K562 (cell line): ENCODE measurements around the gene SMAD3.

Experiments
- CBX1 ChIP-seq: sonication (generic); IDR thresholded peaks from 2 replicates; pipeline ENCODE4 v1.6.1; 2016; ENCODE audit warnings: antibody characterized with exemption, low read depth, mild to moderate bottlenecking
- SNRNP70 ChIP-seq: fragments of 200-400 bp; formaldehyde crosslinking; optimal IDR thresholded peaks from 2 replicates; pipeline ENCODE3; 2017; ENCODE audit warnings: low read depth, low read length
- TCF7 ChIP-seq: sonication (generic); IDR thresholded peaks from 2 replicates; pipeline ENCODE4 v1.6.1; 2016; ENCODE audit warnings: antibody characterized with exemption, borderline replicate concordance

DNA sequence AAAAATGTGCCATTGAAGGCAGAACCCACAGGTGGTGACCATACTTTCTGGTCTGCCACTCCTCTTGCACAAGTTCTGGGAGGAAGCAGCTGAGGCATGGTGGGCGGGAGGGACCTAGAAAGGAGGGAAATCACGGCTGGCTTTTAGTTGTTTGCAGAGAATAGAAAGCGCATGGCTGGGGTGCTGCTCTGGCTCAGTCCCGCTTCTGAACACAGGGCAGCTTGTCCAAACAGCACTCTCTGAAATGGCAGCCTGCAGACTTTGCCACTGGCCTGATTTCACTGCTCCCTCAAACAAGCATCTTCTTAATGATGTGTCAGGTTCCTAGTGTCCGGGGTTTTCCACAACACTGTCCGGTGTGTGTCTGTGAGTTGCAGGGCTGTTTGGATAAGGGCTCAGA is 112.3 kb downstream of the SMAD3 start:
- no peak for TF ChIP-seq CBX1
- TF ChIP-seq SNRNP70: no peak
- TF ChIP-seq TCF7: no peak
